Measurements from ENCODE around the gene SERINC3. TPM values are rescaled to one million over a fixed set of nuclear protein-coding genes. Genes with fewer than 3 reads are reported as not detected.

The SERINC3 gene
- total and polyA plus RNA-seq, 2 of the 8 experiments (the other 6 are each of a cell fraction or from before 2014, with no cell fraction given): 47.2 to 66.0 TPM

- TF ChIP-seq, protein P1, sequence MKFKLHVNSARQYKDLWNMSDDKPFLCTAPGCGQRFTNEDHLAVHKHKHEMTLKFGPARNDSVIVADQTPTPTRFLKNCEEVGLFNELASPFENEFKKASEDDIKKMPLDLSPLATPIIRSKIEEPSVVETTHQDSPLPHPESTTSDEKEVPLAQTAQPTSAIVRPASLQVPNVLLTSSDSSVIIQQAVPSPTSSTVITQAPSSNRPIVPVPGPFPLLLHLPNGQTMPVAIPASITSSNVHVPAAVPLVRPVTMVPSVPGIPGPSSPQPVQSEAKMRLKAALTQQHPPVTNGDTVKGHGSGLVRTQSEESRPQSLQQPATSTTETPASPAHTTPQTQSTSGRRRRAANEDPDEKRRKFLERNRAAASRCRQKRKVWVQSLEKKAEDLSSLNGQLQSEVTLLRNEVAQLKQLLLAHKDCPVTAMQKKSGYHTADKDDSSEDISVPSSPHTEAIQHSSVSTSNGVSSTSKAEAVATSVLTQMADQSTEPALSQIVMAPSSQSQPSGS (IDR thresholded peaks at IDR 0.05; ENCODE audit: low read length): no peak
- TF ChIP-seq POLR2AphosphoS5 (IDR thresholded peaks at IDR 0.05; ENCODE audit: low read depth, low read length): no peak
- TF ChIP-seq, protein P2, sequence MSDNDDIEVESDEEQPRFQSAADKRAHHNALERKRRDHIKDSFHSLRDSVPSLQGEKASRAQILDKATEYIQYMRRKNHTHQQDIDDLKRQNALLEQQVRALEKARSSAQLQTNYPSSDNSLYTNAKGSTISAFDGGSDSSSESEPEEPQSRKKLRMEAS (IDR thresholded peaks at IDR 0.05): no peak
- no peak for TF ChIP-seq POLR2A (IDR thresholded peaks at IDR 0.05; ENCODE audit: control extremely low read depth in 1 of 2, low read depth in 2 of 2, low read length in 2 of 2)
- no peak for TF ChIP-seq ZNF274 (IDR thresholded peaks at IDR 0.05; ENCODE audit: borderline replicate concordance, extremely low read depth, low read length)
- TF ChIP-seq TEAD4 (IDR thresholded peaks at IDR 0.05; ENCODE audit: low read depth, low read length): no peak
- TF ChIP-seq FOSL1 (IDR thresholded peaks at IDR 0.05; ENCODE audit: insufficient read depth, low read depth, low read length): no peak
- no peak for TF ChIP-seq CTCF (IDR thresholded peaks at IDR 0.05; ENCODE audit: control extremely low read depth in 1 of 3, insufficient read depth in 1 of 3, low read depth in 1 of 3, low read length in 3 of 3)
- no peak for TF ChIP-seq EZH2 (IDR thresholded peaks at IDR 0.05; ENCODE audit: low read depth, low read length, severe bottlenecking)
- TF ChIP-seq BACH1 (IDR thresholded peaks at IDR 0.05; ENCODE audit: low read length): no peak
Measured at GRCh38 chr20:44532259-44532980, 10.6 kb upstream of the SERINC3 start (continued).
